WTC11 (cell line): ENCODE measurements around the gene DHX57. TPM values are rescaled to one million over a fixed set of nuclear protein-coding genes. Genes with fewer than 3 reads are reported as not detected.

Experiments used
- CDX4 ChIP-seq: fragments of 250-450 bp; sonication (Bioruptor Pico); IDR thresholded peaks from 2 replicates; pipeline ENCODE4 v1.9.0; 2021; ENCODE audit warnings: moderate library complexity, mild to moderate bottlenecking, inconsistent platforms, borderline replicate concordance
- E2F5 ChIP-seq: sonication (generic); formaldehyde crosslinking; IDR thresholded peaks from 2 replicates; pipeline ENCODE4 v1.8.1; 2022; ENCODE audit warnings: mild to moderate bottlenecking, moderate library complexity, missing genetic modification reagents
- EMX1 ChIP-seq: fragments of 250-450 bp; sonication (Bioruptor Pico); IDR thresholded peaks from 2 replicates; pipeline ENCODE4 v1.8.0; 2021; ENCODE audit warnings: mild to moderate bottlenecking
- ERG ChIP-seq: fragments of 250-450 bp; sonication (Bioruptor Pico); IDR thresholded peaks from 2 replicates; pipeline ENCODE4 v1.8.0; 2021; ENCODE audit warnings: mild to moderate bottlenecking
- ESRRA ChIP-seq: sonication (generic); formaldehyde crosslinking; IDR thresholded peaks from 2 replicates; pipeline ENCODE4 v1.8.1; 2022; ENCODE audit warnings: mild to moderate bottlenecking, missing genetic modification reagents, borderline replicate concordance
- GABPB1 ChIP-seq: sonication (generic); formaldehyde crosslinking; IDR thresholded peaks from 2 replicates; pipeline ENCODE4 v1.8.1; 2023; ENCODE audit warnings: mild to moderate bottlenecking, missing genetic modification reagents
- HMGXB4 ChIP-seq: sonication (generic); formaldehyde crosslinking; IDR thresholded peaks from 2 replicates; pipeline ENCODE4 v1.8.1; 2023; ENCODE audit warnings: mild to moderate bottlenecking, moderate library complexity, missing genetic modification reagents
- IRF1 ChIP-seq: sonication (generic); formaldehyde crosslinking; IDR thresholded peaks from 2 replicates; pipeline ENCODE4 v1.8.0; 2023; ENCODE audit warnings: missing genetic modification reagents
- KAT7 ChIP-seq: sonication (generic); formaldehyde crosslinking; IDR thresholded peaks from 2 replicates; pipeline ENCODE4 v1.8.1; 2023; ENCODE audit warnings: missing genetic modification reagents, mild to moderate bottlenecking, borderline replicate concordance
- MYBL2 ChIP-seq: sonication (generic); formaldehyde crosslinking; IDR thresholded peaks from 2 replicates; pipeline ENCODE4 v1.8.1; 2023; ENCODE audit warnings: mild to moderate bottlenecking, moderate library complexity, missing genetic modification reagents
- NFE2L1 ChIP-seq: sonication (generic); formaldehyde crosslinking; IDR thresholded peaks from 2 replicates; pipeline ENCODE4 v1.8.1; 2023; ENCODE audit warnings: missing genetic modification reagents
- NFYB ChIP-seq: sonication (generic); formaldehyde crosslinking; conservative IDR thresholded peaks from 2 replicates; pipeline ENCODE4 v1.8.0; 2022; ENCODE audit warnings: low read depth, missing genetic modification reagents
- NR2C2 ChIP-seq: sonication (generic); formaldehyde crosslinking; IDR thresholded peaks from 2 replicates; pipeline ENCODE4 v1.8.0; 2022; ENCODE audit warnings: mild to moderate bottlenecking, missing genetic modification reagents
- ZMAT4 ChIP-seq: fragments of 250-450 bp; sonication (Bioruptor Pico); IDR thresholded peaks from 2 replicates; pipeline ENCODE4 v1.9.0; 2021; ENCODE audit warnings: mild to moderate bottlenecking
- ZNF263 ChIP-seq: sonication (generic); formaldehyde crosslinking; IDR thresholded peaks from 2 replicates; pipeline ENCODE4 v1.8.1; 2022; ENCODE audit warnings: low read depth, mild to moderate bottlenecking, moderate library complexity, missing genetic modification reagents
- ZNF317 ChIP-seq: sonication (generic); formaldehyde crosslinking; IDR thresholded peaks from 2 replicates; pipeline ENCODE4 v1.8.1; 2023; ENCODE audit warnings: low read depth, mild to moderate bottlenecking, moderate library complexity, missing genetic modification reagents, borderline replicate concordance
- ZNF396 ChIP-seq: fragments of 250-450 bp; sonication (Bioruptor Pico); IDR thresholded peaks from 2 replicates; pipeline ENCODE4 v1.8.0; 2021; ENCODE audit warnings: mild to moderate bottlenecking, moderate library complexity, borderline replicate concordance
- ZNF423 ChIP-seq: fragments of 250-450 bp; sonication (Bioruptor Pico); IDR thresholded peaks from 2 replicates; pipeline ENCODE4 v2.1.2; 2022; ENCODE audit warnings: mild to moderate bottlenecking, moderate library complexity
- ZNF512 ChIP-seq: sonication (generic); formaldehyde crosslinking; IDR thresholded peaks from 2 replicates; pipeline ENCODE4 v1.8.1; 2022; ENCODE audit warnings: missing genetic modification reagents, borderline replicate concordance
- ZNF671 ChIP-seq: fragments of 250-450 bp; sonication (Bioruptor Pico); IDR thresholded peaks from 2 replicates; pipeline ENCODE4 v1.8.0; 2021; ENCODE audit warnings: mild to moderate bottlenecking
- ZSCAN18 ChIP-seq: fragments of 250-450 bp; sonication (Bioruptor Pico); IDR thresholded peaks from 2 replicates; pipeline ENCODE4 v2.1.2; 2022; ENCODE audit warnings: mild to moderate bottlenecking, moderate library complexity
- total RNA-seq: library from RNA; stranded (reverse); gene quantifications from 3 replicates; pipeline ENCODE4 v1.2.3, GENCODE V29; 2021
- TF ChIP-seq, protein P1 (sequence below): fragments of 250-450 bp; sonication (Bioruptor Pico); conservative IDR thresholded peaks from 2 replicates; pipeline ENCODE4 v1.9.0; 2021; ENCODE audit warnings: mild to moderate bottlenecking
- TF ChIP-seq, protein P2 (sequence below): sonication (generic); formaldehyde crosslinking; IDR thresholded peaks from 2 replicates; pipeline ENCODE4 v1.8.1; 2022; ENCODE audit warnings: low read depth, mild to moderate bottlenecking, moderate library complexity, missing genetic modification reagents, borderline replicate concordance
- TF ChIP-seq, protein P3 (sequence below): sonication (generic); formaldehyde crosslinking; IDR thresholded peaks from 2 replicates; pipeline ENCODE4 v1.8.0; 2022; ENCODE audit warnings: mild to moderate bottlenecking, missing genetic modification reagents

Gene DHX57
- total RNA-seq, 1 experiment from 2014 or later, result 30.3 TPM

DNA sequence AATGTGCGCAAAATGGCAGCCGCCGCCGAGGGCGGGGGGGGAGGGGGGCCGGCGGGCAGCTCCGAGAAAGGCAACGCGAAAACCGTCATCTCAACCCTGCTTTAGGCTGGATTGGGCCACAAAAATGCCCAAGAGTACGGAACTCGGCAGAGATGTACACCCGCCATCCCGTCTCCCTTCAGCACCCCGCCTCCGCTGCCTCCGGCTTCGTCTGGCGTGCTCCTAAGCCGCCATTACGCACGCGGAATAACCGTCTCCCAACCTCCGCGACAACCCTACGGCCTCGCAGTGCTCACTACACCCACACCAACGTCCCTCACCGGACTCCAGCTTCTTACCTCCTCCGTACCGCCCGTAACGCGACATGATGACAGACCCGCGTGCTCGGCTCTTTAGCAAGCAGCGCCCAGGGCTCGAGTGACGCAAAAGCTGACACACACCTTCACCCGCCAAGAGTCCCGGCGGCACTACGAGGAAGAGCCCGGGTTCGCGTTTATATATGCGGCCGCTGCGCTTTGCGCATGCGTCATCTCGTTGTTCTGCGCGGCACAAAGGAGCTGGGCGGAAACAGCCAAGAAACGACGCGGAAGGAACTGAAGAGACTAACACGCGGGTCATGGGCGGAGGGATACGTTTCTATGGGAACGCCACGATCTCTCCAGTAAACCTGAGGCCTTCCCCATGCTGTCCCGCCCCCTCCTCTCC, 124.7 kb downstream of the DHX57 start, which contains the start of gene SRSF7 (continued):
- no peak for TF ChIP-seq ZNF512 (CRISPR knock-in tag)
- TF ChIP-seq, protein P1, sequence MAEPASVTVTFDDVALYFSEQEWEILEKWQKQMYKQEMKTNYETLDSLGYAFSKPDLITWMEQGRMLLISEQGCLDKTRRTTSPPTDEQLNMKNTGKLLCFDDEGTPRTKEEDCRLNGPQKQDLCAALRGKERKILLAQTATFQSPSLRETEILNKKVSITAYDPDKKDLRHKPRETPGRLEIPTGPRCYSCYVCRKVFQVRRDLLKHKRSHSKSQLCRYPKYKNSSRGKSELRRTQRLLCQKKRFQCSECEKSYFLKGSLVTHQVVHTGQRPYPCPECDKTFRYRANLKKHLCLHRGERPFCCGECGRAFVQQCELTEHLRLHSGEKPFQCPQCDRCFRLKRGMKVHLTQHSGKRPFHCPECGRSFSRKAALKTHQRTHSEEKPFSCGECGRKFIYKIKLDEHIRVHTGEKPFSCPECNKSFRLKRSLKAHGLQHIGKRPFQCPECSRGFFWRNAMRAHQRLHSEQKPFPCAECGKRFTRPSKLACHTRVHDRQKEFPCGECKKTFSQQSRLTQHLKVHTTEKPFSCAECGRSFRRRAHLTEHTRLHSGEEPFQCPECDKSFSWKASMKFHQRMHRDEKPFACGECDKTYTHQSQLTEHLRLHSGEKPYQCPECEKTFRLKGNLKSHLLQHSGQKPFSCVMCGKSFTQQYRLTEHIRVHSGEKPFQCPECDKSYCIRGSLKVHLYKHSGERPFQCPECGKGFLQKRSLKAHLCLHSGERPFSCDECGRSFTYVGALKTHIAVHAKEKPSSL (CRISPR knock-in tag), result no peak
- TF ChIP-seq ERG (CRISPR knock-in tag), result peak; percentile 92; the same call in 1 of the 2 replicates
- TF ChIP-seq, protein P2, sequence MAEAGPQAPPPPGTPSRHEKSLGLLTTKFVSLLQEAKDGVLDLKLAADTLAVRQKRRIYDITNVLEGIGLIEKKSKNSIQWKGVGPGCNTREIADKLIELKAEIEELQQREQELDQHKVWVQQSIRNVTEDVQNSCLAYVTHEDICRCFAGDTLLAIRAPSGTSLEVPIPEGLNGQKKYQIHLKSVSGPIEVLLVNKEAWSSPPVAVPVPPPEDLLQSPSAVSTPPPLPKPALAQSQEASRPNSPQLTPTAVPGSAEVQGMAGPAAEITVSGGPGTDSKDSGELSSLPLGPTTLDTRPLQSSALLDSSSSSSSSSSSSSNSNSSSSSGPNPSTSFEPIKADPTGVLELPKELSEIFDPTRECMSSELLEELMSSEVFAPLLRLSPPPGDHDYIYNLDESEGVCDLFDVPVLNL, result peak; percentile 62; the same call in 1 of the 2 replicates
- peak; percentile 82 for TF ChIP-seq IRF1 (CRISPR knock-in tag)
- TF ChIP-seq MYBL2, result peak; percentile 96
- TF ChIP-seq EMX1 (CRISPR knock-in tag), result peak; percentile 87
- TF ChIP-seq ESRRA (CRISPR knock-in tag), result 0 out of 2 replicates have a peak, but pooled peaks have one; percentile 60
- TF ChIP-seq, protein P3, sequence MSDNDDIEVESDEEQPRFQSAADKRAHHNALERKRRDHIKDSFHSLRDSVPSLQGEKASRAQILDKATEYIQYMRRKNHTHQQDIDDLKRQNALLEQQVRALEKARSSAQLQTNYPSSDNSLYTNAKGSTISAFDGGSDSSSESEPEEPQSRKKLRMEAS (CRISPR knock-in tag), result peak; percentile 98
- TF ChIP-seq ZNF423 (CRISPR knock-in tag), result no peak
- peak; percentile 71; the same call in 1 of the 2 replicates for TF ChIP-seq HMGXB4
- no peak for TF ChIP-seq NFYB (CRISPR knock-in tag)
- TF ChIP-seq NR2C2 (CRISPR knock-in tag), result no peak
- peak; percentile 73 for TF ChIP-seq E2F5 (CRISPR knock-in tag)
- TF ChIP-seq CDX4 (CRISPR knock-in tag), result peak; percentile 88; the same call in 1 of the 2 replicates
- TF ChIP-seq KAT7 (CRISPR knock-in tag), result peak; percentile 40; the same call in 1 of the 2 replicates
- no peak for TF ChIP-seq ZNF317 (CRISPR knock-in tag)
- TF ChIP-seq GABPB1, result peak; percentile 85
- TF ChIP-seq NFE2L1, result peak; percentile 93
- peak; percentile 82 for TF ChIP-seq ZNF671 (CRISPR knock-in tag)
- TF ChIP-seq ZNF396 (CRISPR knock-in tag), result no peak
- TF ChIP-seq ZMAT4, result peak; percentile 91
- TF ChIP-seq ZNF263 (CRISPR knock-in tag), result no peak
- no peak for TF ChIP-seq ZSCAN18 (CRISPR knock-in tag)
